Stimulated activated CD8-positive, alpha-beta memory T cell treated with anti-CD3 and anti-CD28 coated beads, Interleukin-15, amount 100 ng/mL, for 1 hour (primary cell): ENCODE results near the gene TANC1.

Source experiments
- DNase-seq: peaks from one replicate; pipeline ENCODE4 v3.0.0-alpha.2; 2020; ENCODE audit warnings: low read depth

TANC1 gene

DNA sequence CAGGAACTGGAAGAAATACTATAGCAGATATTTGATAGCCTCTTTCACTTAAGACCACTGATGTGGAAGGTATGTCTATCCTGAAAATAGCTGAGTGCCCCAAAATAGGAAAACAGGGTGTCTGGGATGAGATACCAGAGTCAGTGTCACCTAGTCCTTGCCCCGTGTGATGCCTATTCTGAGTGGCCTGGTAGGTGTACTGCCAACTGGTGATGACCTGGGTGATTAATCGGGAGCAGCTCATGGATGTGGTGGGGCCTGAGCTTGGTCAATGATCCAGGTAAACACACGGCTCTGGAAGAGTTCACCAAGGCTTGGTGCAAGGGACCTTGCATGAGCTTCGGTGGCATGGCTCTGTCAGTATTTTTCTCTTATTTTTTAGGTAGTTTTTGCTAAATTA is 95.2 kb downstream of the TANC1 start:
- no peak for DNase-seq

DNA sequence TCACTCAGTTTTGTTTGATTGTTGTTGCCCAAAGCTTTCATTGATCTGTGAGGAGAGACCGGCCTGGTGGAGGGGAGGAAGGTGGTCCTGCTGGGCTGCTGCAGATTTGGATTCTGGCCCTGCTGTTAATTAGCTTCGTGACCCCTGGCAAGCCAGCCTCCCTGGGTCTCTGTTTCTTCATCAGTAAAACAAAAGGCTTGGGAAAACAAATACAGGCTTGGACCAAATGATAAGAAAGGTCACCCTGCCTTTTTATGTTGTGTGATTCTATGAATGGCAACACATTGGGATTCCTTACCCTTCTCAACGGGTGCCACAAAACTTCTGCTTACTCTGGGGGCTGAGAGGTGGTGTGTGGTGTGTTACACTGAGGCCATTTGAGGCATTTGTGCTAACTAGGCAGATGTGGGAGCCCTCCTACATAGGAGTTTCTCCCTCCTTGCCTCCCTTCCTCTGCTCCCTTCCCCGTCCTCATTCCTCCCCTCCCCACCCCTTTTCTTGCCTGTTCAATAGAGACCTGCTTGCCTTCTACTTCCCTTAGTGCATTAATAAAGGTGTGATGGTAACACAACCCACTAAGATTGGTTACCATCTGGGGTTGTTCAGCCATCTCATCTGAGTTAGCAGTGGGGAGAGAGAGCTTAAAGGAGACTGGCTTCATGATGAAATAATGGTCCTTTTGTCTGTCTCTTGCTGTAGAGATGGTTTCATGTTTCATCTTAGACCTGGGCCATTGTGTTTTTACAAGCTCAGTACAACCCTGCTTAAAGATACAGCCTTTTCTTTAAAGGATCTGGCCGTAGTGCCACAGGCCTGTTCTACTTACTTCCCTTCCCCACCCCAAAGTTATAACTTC is 96.2 kb downstream of the TANC1 start:
- DNase-seq = no peak

DNA sequence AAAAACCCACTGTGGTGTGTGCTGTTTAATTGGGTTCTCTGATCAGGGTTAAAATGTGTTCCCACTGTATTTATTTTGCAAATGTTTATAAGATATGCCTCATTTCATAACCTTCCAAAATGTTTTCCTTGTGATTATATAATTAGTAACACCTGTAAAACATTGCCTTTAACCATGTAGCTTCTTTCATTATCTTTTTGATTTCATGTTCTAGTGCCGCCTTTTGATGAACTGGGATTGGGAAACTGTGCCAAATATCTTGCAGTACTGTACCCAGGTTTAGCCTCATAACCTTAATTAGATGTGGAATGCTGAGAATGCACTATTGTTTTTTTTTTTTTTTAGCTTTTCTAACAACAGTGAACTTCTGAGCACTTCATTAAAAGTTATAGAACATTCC is 96.9 kb downstream of the TANC1 start:
- DNase-seq = no peak

DNA sequence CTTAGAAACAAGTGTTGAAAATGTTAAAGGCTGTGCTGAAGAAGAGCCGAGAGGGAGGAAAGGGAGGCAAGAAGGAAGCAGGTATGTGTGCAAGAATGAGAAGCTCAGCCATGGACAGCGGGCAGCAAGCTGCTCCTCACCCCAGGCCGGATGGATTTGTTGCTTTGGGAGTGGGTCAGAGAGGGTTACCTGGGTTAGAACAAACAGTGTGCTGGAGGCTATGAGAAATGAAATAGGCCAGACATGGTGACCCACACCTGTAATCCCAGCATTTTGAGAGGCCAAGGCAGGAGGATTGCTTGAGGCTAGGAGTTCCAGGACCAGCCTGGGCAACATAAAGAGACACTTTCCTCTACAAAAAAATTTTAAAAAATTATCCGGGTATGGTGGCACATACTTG is 97.5 kb downstream of the TANC1 start:
- DNase-seq = no peak

DNA sequence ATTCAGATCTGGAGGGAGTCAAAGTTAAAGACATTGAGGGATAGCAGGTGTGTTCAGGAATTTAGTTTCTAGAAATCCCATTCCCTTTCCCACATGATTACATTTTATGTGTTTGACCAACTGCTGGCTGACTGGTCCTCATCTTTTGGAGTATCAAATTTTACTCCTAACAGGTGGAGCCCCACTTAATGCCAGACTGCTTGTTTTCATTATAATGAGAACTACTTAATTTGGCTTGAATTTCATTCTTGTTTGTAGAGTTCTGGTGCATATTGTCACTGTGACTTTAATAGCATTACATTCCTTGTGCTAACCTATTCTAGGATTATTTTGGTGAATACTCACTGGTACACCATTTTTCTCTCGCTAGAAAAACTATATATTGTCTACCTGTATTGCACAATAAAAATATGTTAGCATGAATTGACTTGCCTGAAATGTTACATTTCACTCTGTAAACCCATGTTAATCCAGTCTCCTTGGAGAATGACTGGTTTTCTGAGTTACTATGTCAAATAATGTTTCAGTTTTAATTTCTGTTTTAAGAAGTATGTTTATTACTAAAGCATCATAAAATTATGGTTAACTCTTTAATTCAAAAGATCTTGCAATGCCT is 98.2 kb downstream of the TANC1 start:
- no peak for DNase-seq

DNA sequence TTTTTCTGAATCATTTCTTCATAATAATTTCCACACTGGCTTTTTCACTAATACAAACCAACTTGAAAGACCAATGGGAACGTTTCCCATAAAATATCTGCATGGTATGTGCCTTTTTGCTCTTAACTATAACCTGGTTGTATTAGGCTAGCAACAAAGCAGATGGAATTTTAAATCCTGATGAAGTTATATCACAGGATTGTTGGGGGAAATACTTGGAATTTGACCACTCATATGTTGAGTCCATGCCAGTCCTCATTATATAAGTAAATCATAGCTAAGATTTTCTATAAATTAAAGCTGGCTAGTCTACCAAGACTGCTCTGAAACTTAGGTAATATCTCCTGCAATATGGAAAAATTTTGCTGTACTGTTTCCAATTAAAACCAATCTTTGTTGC is 99.5 kb downstream of the TANC1 start:
- DNase-seq = no peak

DNA sequence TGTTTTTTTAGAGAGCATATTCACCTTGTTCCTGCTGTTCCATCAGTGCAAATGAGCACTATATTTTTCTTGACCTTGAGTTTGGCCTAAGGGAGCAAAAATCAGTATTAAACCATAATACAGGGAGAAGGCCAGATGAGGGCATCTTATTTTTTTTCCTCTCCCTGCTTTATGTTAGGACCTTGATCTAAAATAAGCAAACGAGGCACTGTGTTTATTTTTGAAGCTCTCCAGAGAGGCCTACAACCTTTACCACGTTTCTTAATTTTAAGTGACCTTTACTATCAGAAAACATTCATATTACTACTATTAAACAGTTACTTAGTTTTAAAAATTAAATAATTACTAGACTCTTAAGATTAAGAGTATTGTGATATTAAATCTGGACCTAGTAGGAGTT is 100.8 kb downstream of the TANC1 start:
- DNase-seq = no peak

DNA sequence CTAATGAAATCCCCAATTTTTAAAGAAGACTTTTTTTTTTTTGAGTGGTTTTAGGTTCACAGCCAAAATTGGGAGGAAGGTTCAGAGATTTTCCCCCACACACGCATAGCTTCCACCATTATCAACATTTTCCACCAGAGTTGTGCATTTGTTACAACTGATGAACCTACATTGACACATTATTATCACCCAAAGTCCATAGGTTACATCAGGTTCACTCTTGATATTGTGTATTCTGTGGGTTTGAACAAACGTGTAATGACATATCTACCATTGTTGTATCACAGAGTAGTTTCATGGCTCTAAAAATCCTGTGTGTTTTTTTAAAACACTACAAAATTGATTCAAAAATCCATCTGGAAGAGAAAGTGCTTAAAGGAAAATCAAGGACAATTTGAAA is 101.8 kb downstream of the TANC1 start:
- no peak for DNase-seq

DNA sequence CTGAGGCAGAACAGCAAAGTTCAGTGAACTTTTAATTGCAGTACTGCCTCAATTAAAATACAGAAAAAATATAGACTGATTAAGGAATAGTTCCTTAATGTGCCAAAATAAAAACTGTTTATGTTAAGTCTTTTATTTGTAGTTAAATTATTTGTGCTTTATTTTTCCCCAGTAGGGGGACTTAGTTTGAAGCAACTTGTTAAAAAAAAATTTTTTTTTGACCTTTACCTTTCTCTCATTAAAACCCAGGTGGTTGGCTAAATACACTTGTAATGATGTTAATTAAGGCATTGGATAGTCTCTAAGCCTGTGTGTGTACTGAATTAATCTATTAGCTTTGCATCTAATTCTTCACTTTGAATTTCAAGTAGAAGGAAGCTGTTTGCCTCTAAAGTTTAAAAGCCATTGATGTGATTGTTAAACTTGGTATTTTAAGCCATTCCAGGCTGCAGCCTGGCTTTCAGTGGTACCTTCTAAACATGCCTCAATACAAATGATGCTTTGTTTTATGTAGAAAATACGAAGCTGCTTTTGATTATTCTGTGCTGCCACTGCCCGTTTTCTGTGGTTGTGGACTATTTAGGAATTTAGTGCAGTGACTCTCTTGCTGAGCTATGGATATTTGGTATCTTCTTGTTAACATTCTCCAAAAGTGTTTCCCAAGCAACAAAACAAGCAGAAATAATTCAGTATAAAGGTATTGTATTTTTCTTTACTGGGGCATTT is 102.9 kb downstream of the TANC1 start:
- DNase-seq = no peak

DNA sequence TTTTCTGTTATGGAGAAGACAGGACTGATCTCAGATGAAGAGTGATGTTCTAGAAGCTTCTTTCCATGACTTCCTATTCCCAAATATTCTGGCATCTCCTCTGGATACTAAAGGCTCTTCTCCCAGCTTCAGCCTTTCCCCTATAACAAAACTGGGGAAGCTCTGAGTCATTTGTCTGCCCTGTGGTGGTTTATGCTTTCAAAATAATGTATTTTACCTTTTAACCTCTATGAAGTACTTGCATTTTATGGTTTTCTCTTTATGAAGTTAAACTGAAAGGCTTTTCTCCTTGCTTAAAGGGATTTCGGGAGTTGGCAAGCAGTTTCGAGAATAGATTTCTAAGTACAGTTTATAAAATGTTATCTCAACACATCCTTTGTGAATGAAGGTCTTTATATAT is 104.4 kb downstream of the TANC1 start:
- DNase-seq = no peak

DNA sequence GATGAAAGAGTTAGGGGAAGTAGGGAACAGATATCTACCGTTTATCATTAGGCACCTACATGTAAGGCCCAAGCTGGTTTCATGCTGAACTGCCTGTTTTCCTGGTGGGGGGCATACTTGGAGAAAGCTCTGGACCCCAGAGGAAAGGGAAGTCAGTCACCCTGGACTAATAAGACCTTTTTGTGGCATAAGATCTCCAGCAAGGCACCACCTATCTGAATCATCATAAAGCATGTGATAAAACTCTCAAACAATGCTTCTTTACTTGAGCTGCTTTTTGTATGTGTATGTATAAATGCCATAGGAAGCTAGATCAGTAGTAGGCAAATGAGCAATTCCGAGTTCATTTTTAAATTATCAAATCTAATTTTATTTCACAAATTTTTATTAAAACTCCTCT is 104.8 kb downstream of the TANC1 start:
- DNase-seq = no peak

DNA sequence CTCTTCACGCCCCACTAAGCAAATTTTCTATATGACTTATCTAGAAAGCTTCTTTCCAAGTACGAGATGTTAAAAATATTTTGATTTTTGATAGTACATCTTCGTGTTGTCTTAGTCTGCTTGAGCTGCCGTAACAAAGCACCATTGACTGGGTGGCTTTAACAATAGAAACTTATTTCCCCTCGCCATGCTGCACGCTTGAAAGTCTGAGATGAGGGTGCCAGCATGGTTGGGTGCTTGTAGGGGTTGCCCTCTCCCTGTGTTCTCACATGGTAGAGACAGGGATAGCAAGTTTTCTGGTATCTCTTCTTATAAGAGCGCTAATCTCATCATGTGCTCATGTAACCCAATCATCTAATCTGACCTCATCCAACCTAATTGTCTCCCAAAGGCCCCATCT is 106.2 kb downstream of the TANC1 start:
- DNase-seq = no peak

DNA sequence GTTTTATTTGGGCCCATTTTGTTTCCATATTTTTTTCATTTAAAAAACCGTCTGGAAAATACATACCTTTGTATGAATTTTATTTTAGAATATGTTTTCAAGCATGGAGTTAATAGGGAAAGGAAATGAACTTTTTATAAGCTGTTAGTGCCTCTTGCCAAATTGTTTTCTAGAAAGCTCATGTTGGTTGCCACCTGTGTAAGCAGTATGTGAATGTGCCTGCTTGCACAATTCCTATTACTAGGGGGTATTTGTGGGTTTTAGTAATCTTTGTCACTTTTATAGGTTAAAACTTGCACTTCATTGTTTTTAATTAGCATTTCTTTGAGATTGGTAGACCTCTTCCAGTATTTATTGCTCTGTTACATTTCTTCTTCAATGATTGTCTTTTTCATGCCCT is 107.3 kb downstream of the TANC1 start:
- DNase-seq = no peak

DNA sequence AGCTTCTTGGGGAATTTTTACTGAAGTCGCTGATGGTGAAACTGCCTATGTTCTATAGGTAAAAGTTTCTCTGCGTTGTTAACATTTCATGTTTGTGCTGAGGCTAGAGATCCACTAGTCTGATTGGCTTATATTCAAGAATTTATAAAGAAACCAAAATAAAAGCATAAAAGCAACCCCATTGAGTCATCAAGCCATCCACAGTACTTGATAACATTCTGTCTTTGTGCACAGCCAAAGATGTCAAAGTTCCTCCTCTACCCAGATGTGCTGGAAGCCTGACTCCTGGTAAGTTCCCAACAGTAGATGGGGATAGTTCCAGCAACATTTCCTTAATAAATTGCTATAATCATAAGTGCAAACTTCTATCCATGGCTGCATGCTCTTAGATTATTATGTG is 107.8 kb downstream of the TANC1 start:
- DNase-seq = no peak

DNA sequence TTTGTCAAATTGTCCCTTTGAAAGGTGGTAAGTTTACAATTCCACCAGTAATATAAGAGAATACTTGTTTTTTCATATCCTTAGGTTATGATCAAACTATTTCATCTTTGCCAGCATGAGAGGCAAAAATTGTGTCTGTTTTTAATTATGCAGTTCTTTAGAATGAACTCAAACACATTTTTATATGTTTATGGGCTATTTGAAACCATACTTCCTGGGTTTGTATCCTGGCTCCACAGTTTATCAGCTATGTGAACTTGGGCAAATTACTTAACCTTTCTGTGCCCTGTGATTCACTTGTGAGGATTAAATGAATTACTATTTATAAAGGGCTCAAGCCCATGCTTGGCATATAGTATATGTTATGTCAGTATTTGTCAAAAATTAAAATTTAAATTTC is 109.4 kb downstream of the TANC1 start:
- DNase-seq = no peak

DNA sequence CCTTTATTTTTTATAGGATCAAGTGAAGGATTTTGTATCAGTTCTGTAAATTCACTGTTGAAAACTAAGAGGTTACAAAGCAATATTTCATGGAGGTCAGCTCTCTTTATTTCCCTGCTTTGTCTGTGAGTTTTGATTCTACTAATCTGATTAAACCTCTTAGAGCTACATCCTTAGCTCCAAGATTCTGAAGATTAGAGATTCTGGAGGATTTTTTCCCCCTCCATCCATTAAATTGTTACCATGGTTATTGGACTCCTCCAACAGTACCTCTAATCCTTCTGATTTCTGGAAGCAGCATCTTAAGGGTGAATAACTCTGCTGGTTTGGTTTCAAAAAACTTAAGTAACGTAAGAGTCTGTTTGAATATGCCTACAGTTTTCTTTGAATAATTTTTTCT is 110.0 kb downstream of the TANC1 start:
- no peak for DNase-seq

DNA sequence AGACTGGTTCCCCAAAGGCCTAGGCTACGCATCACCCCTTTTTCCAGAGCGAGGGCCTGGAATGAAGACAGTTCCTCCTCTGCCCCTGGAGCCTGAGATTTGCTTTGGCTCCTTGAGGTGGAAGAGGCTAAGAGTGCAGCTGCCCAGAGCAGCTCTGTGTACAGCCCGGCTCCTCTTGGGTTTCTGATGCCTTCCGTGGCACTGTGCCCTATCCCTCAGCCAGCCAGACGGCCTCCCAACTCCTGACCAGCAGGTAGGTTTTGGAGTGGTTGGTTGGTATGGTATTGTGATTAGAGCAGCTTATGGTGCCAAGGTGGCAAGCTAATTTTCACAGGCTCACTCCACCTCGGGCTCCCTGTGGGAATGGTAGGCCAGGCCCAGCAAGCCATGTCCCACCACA is 112.2 kb downstream of the TANC1 start:
- DNase-seq = no peak

DNA sequence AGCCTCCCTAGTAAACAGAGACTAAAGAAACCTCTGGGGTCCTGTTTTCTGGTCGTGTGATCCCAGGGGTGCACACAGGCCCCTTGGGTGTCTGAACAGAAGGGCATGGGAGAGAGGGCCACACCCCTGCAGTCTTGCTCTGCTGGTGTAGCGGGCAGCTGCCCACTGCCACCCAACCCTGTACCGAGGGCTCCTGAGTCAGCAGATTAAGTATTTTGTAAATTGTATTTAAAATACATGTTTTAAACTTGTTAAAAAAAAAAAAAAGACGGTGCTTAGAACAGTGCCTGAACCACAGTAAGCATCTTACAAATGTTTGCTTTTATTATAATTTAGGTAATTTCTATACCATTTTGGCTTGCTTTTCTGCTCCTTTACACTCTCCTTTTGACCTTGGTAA is 113.7 kb downstream of the TANC1 start:
- no peak for DNase-seq

DNA sequence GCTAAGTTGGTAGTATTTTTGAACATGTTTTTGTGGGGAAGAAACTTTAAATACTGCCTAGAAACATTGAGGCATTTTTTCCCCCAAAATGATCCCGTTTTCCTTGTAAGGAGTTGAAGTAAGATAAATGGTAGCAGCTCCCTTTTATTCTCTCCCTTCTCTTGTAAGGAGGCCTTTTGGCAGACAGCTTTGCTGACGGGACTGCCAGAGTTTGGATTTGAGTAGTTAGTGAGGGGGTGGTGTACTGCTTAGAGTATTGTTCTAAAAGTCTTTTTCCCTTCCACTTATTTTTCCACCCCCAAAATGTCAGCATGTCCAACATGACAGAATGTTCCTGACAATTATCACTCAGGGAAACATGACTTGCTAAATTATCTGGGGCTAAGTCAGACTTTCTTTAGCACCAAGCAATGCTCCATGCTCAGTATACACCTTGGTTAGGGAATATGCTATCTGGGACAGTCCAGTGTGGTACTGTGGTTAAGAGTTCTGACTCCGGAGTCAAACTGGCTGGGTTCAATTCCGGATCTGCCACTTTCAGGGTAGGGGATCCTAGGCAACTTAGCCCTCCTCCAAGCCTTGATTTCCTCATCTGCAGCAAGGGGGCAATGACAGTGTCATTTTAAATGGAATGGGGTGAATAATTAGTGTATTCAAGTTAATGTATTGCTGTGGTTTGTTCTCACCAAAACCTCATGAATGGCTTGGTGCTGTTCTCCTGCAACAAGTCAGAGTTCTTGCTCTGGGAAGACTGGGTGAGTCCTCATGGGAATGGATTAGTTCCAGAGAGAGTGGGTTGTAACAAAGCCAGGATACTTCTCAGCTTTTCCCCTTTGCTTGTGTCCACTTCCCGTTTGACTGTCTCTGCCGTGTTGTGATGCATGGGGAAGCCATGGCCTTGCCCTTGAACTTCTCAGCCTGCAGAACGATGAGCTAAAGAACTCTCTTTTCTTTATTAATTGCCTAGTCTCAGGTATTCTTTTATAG is 116.2 kb downstream of the TANC1 start:
- no peak for DNase-seq

DNA sequence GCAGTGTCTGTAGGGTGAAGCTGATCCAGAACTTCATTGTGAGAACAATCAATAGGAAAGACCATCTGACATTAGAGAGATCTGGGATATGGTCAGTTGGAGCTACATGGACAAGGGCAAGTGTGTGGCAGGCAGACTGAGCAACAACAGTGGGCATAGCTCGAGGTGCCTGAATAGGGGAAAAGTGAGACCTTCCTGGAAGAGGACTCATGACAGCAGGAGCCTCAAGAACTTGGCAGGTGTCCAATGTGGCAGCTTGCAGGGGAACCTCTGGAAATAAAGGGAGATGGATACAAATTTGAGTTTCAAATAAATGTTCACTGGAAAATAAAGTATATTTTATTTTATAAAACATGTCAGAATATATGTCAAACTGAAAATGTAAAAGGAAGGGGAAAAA is 117.9 kb downstream of the TANC1 start:
- DNase-seq = no peak

DNA sequence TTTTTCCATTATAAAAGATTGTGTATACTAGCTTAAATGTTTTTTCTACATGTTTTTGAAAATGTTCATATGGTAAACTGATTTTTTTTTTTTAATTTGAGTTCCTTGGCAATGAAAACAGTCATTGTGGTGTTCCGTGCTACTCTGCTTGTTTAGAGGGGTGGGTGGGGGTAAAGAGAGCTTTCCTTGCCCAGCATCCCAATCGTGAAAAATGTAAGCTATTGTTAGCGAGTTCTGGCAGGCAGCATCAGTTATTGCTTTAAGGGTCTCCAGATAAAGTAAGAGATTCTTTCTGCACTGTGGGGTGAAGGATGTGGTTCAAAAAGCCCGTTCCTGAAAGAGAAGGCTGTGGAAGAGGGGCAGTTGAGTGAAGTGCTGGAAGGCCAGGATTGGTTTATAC is 118.4 kb downstream of the TANC1 start:
- DNase-seq = no peak

DNA sequence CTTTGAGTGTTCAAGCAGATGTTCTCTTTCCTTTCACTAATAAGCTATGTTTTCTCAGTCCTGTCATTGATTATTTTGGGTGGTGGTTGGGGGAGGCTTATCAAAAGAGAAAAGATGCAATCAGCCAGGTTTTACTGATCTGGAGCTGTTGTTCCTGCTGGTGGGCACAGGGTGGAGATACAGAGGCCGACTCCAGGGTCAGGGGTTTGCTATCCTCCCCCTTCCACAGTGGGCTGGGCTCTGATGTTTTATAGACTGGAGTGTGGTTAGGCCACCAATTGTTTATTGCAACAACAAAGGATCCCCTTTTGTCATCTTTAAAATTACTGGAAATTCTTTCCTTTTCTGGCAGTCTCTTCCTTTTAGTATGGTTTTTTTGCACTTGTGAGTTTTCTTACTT is 120.5 kb downstream of the TANC1 start:
- no peak for DNase-seq
